Activated CD8-positive, alpha-beta T cell treated with anti-CD3 and anti-CD28 coated beads for 36 hours (primary cell): ENCODE measurements around the gene SLC9A3. TPM values are rescaled to one million over a fixed set of nuclear protein-coding genes. Genes with fewer than 3 reads are reported as not detected.

Experiments used
- ATAC-seq: fragments of 200-7000 bp; cut with Tn5 transposase; one replicate; pipeline ENCODE4 v1.10.0; 2021; ENCODE audit warnings: mild to moderate bottlenecking, moderate library complexity
- CTCF ChIA-PET: fragments of 350-600 bp; sonication (Branson Sonifier 250); formaldehyde crosslinking; loops from one replicate; lab custom pipeline; 2021; ENCODE audit warnings: antibody characterized with exemption; lab: Charles Lee
- POLR2A ChIA-PET: fragments of 350-600 bp; sonication (Branson Sonifier 250); formaldehyde crosslinking; loops from one replicate; lab custom pipeline; 2021; ENCODE audit warnings: antibody characterized with exemption; lab: Charles Lee
- DNase-seq: peaks from one replicate; pipeline ENCODE4 v3.0.0-alpha.2; 2020
- H3K27ac Mint-ChIP-seq: one replicate; pipeline ENCODE4 v1.8.0; 2021; ENCODE audit warnings: mild to moderate bottlenecking, mixed read lengths
- H3K27me3 Mint-ChIP-seq: one replicate; pipeline ENCODE4 v1.8.0; 2021; ENCODE audit warnings: mixed read lengths
- H3K36me3 Mint-ChIP-seq: one replicate; pipeline ENCODE4 v1.8.0; 2021; ENCODE audit warnings: low read depth, mixed read lengths
- H3K4me1 Mint-ChIP-seq: one replicate; pipeline ENCODE4 v1.8.0; 2021; ENCODE audit warnings: low read depth, mixed read lengths
- H3K4me3 Mint-ChIP-seq: one replicate; pipeline ENCODE4 v1.8.0; 2021; ENCODE audit warnings: mild to moderate bottlenecking, moderate library complexity, mixed read lengths
- H3K9me3 Mint-ChIP-seq: one replicate; pipeline ENCODE4 v1.8.0; 2021; ENCODE audit warnings: mixed read lengths
- intact Hi-C: fragments of 100-400 bp; cut with micrococcal nuclease; formaldehyde crosslinking; loops from one replicate; pipeline ENCODE4 v1.10.0; 2022
- total RNA-seq, 2 experiments: library from RNA; stranded (reverse); gene quantifications; one replicate each; pipeline ENCODE4 v1.2.3, GENCODE V29; 2021
- TF ChIP-seq, protein P1 (sequence below): fragments of 200-600 bp; IDR thresholded peaks from one replicate; pipeline ENCODE4 v1.8.0; 2022; ENCODE audit warnings: antibody characterized with exemption, mild to moderate bottlenecking

Gene SLC9A3
- total RNA-seq, 2 experiments from 2014 or later: 3.2 to 3.3 TPM

DNA sequence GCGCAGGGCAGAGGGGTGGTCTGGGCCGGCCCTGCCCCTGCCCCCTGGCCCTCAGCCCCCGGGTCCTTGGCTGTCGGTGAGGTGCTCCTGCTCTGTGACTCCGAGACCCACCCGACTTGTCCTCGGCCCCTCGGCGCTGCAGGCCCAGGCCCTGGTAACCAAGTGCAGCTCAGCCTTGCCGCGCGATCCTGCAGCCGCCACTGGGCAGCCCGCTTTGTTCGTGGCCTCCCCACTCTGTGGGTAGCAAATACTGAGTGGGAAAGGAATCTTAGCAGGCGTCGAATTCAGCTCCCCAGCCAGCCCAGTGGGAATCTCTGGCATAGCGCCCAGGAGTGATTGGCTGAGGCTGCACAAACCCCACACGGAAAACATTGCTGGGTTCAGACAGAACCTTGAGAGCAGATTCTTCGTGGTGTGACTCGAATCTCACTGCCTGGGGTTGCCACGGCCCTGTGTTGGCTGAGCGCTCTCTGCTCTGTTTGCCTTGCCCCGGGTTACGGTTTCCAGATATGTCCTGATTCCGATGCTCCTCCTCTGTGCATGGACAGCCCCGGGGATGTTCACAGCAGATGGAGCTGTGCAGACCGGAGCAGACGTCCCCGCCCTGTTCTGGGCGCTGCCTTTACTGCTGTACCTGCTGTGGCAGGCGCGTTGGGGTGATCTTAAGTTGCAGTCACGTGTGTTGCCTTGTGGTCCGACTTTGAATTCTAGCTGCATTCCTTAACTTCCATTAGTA is 94.6 kb downstream of the SLC9A3 start:
- TF ChIP-seq, protein P1, sequence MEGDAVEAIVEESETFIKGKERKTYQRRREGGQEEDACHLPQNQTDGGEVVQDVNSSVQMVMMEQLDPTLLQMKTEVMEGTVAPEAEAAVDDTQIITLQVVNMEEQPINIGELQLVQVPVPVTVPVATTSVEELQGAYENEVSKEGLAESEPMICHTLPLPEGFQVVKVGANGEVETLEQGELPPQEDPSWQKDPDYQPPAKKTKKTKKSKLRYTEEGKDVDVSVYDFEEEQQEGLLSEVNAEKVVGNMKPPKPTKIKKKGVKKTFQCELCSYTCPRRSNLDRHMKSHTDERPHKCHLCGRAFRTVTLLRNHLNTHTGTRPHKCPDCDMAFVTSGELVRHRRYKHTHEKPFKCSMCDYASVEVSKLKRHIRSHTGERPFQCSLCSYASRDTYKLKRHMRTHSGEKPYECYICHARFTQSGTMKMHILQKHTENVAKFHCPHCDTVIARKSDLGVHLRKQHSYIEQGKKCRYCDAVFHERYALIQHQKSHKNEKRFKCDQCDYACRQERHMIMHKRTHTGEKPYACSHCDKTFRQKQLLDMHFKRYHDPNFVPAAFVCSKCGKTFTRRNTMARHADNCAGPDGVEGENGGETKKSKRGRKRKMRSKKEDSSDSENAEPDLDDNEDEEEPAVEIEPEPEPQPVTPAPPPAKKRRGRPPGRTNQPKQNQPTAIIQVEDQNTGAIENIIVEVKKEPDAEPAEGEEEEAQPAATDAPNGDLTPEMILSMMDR: no peak
- H3K9me3 Mint-ChIP-seq: no peaks in the 10 kb centered on the region
- ChIA-PET CTCF (interaction anchor here (0.9 to 5.6 kb wide), 5 partner anchors 17 to 153 kb away, joined by 3 to 55 read pairs (median 3); no protein-coding TSS in a partner anchor), POLR2A (interaction anchor here (0.7 kb wide), 1 partner anchor 88 kb away, joined by 3 read pairs; no protein-coding TSS in a partner anchor)
- DNase-seq: no peak
- peaks cover 29% of the 10 kb centered on the region for H3K36me3 Mint-ChIP-seq
- H3K4me1 Mint-ChIP-seq: peaks cover 13% of the 10 kb centered on the region
- intact Hi-C loops: loop anchor here (5.0 kb wide), 1 partner anchor 112 kb away; no protein-coding TSS in a partner anchor
- no peak overlapping the region for H3K27ac Mint-ChIP-seq
- H3K4me3 Mint-ChIP-seq: no peak overlapping the region
- peaks cover 8% of the 10 kb centered on the region for H3K27me3 Mint-ChIP-seq
- ATAC-seq: no peak

GRCh38 chr5:428754-429452 is 95.3 kb downstream of the SLC9A3 start:
- no peak overlapping the region for H3K4me3 Mint-ChIP-seq
- ATAC-seq (no peak), DNase-seq (no peak)
- TF ChIP-seq, protein P1: no peak
- H3K27ac Mint-ChIP-seq: no peak overlapping the region
- H3K36me3 Mint-ChIP-seq: peaks cover 29% of the 10 kb centered on the region
- peaks cover 17% of the 10 kb centered on the region for H3K4me1 Mint-ChIP-seq
- H3K27me3 Mint-ChIP-seq: peaks cover 8% of the 10 kb centered on the region
- intact Hi-C loops: no loop called here
- no peaks in the 10 kb centered on the region for H3K9me3 Mint-ChIP-seq
- ChIA-PET CTCF (interaction anchor here (1.5 to 5.6 kb wide), 2 partner anchors 85 to 113 kb away, joined by 3 to 55 read pairs; no protein-coding TSS in a partner anchor), POLR2A (interaction anchor here (1.3 kb wide), 1 partner anchor 112 kb away, joined by 4 read pairs; no protein-coding TSS in a partner anchor)

- Mint-ChIP-seq H3K4me3 (no peak overlapping the region), H3K4me1 (peaks cover 22% of the 10 kb centered on the region), H3K27me3 (peaks cover 8% of the 10 kb centered on the region), H3K27ac (no peak overlapping the region), H3K9me3 (no peaks in the 10 kb centered on the region), H3K36me3 (peaks cover 33% of the 10 kb centered on the region)
- DNase-seq: no peak
- ChIA-PET CTCF (interaction anchor here (1.5 to 5.6 kb wide), 2 partner anchors 84 to 112 kb away, joined by 3 to 55 read pairs; no protein-coding TSS in a partner anchor), POLR2A (interaction anchor here (1.3 kb wide), 1 partner anchor 111 kb away, joined by 4 read pairs; no protein-coding TSS in a partner anchor)
- intact Hi-C loops: no loop called here
- TF ChIP-seq, protein P1: no peak
- ATAC-seq: no peak
Measured at GRCh38 chr5:428219-428618, 96.0 kb downstream of the SLC9A3 start.

DNA sequence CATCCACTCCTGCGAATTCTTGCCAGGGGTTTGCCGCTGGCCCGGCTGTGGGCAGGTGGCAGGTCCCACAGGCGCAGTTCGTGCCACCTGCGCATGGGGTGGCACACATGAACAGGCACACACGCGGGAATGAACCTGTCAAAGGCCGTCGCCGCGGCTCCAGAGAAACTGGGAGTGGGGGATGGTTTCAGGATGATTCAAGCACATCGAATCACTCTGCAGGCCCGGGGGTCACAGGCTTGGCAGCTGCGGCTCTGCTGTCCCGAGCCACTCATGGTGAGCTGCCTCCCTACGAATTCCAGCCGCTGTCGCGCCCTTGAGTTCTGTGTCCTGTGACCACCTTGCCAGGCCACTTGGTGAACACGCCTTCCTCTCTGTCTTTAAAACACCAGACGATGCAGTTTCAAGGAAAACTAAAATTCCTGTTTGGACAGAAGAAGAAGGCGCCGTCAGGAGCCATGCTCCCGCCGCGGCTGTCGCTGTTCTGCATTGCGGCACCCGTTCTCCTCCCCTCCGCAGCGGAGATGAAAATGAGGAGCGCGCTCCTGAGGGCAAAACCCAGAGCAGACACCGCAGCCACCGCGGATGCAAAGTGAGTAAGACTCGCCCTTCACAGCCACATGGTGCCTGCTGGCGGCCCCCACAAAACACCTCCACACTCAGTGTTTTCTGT is 96.7 kb downstream of the SLC9A3 start:
- TF ChIP-seq, protein P1: no peak
- DNase-seq (no peak), ATAC-seq (no peak)
- ChIA-PET POLR2A (interaction anchor here (1.3 kb wide), 1 partner anchor 111 kb away, joined by 4 read pairs; no protein-coding TSS in a partner anchor), CTCF (interaction anchor here (0.6 to 1.1 kb wide), 2 partner anchors 12 to 59 kb away, joined by 3 read pairs; no protein-coding TSS in a partner anchor)
- no peak overlapping the region for H3K4me3 Mint-ChIP-seq
- H3K4me1 Mint-ChIP-seq: peaks cover 26% of the 10 kb centered on the region
- H3K27ac Mint-ChIP-seq: no peak overlapping the region
- intact Hi-C loops: no loop called here
- no peaks in the 10 kb centered on the region for H3K9me3 Mint-ChIP-seq
- peaks cover 8% of the 10 kb centered on the region for H3K27me3 Mint-ChIP-seq
- H3K36me3 Mint-ChIP-seq: peaks cover 32% of the 10 kb centered on the region
